Stimulated activated CD8-positive, alpha-beta memory T cell treated with anti-CD3 and anti-CD28 coated beads, Interleukin-2, amount 100 ng/mL, for 48 hours (primary cell): ENCODE data around the gene LMO7.

Source experiments
- DNase-seq, 2 donors: peaks; one replicate each; pipeline ENCODE4 v3.0.0-alpha.2; 2020; ENCODE audit warnings: low read depth in 2 of 2

LMO7 gene

DNA sequence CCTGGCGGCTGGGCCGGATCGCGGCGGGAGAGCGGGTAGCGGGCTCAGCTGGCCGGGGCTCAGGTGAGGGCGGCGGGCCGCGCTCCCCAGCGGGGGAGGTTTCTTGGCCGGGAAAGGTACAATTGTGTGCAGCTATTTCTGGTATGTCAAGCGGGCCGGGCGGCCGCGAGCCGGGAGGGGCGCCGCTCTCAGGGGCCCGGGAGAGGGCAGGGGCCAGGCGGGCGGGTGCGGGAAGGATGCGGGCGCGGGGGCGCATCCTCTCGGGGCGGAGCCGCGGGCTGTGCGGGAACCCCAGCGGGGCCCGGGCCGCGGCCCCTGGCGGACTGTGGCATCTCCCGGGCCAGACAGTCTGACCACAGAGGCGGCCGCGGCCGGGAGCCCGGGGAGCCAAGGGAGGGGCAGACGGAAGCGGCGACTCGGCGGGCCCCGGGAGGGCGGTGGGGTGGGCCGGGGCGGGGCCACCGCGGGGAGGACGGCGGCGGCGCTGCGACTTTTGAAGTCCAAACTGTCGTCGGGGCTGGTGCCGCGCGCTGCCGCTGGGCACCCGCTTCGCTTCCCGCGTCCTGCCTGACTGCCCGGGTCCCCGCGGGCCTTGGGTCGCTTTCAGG lies at the start of gene LMO7:
TSS of gene LMO7 (plus strand) at position 503 of the 608 bp plus-strand sequence. CDS start 328 bp downstream, outside the sequence.
- DNase-seq: peak; percentile 8 to 21

GRCh38 chr13:75587679-75588078 lies 48.5 kb upstream of the LMO7 start:
- no peak for DNase-seq

GRCh38 chr13:75596657-75597182 lies 39.4 kb upstream of the LMO7 start:
- no peak for DNase-seq

- no peak for DNase-seq
Observed at GRCh38 chr13:75600371-75600770, 35.8 kb upstream of the LMO7 start.

- DNase-seq: no peak
Observed at GRCh38 chr13:75603038-75603437, 33.1 kb upstream of the LMO7 start.

DNA sequence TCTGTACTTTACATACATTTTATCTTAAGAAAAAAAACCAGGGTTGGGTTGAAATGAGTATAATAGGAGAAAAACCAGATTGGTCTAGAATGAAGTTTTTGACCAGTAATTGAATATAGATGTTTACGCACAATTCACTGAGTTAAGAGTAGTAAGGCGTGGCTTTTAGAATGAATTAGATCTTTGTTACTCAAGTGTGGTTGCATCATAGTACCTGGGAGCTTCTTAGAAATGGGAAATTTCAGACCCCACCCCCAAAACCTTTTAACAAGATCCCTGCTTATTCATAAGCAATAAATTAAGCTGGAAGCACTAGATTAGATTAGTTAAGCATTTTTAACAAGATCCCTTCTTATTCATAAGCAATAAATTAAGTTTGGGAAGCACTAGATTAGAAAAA lies 28.7 kb upstream of the LMO7 start:
- no peak for DNase-seq

DNA sequence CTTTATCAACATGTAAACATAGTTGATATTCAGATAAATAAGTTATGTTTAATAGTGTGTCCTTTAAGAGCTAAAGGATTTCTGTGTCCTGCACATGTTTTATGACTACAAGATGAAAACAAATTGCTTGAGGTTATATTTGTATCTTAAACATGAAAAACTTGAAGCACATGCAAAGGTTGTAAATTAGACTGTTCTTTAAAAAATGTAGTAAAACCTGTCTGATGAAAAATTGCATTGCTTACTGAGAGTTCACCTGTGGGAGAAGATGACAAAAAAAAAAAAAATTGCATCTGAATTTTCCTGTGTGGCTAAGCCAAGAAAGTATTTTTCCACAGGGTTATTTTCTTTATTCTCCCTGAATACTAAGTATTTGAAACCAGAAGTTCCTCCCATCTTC lies 25.7 kb upstream of the LMO7 start:
- no peak for DNase-seq

GRCh38 chr13:75612354-75612753 lies 23.8 kb upstream of the LMO7 start:
- no peak for DNase-seq

GRCh38 chr13:75617230-75617629 lies 18.9 kb upstream of the LMO7 start:
- no peak for DNase-seq

DNA sequence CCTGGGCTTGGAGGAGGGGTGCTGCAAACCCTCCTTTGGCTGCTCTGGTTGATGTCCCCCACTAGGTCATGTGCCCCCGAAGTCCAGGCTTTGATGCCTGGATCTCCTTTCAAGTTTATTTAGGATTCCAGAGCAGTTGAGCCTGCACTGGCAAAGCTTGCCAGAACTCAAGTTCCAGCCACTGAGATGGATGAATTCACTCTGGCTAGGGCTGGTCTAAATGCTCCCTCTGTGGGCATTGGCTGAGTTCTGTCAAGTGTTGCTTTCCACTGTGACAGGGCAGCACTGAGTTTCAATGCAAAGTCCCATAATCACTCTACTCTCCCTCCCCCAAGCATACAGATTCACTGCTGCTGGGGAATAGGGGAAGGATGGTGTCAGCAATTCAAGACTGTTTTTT lies 17.8 kb upstream of the LMO7 start:
- DNase-seq: no peak

GRCh38 chr13:75620020-75620419 lies 16.1 kb upstream of the LMO7 start:
- no peak for DNase-seq

DNA sequence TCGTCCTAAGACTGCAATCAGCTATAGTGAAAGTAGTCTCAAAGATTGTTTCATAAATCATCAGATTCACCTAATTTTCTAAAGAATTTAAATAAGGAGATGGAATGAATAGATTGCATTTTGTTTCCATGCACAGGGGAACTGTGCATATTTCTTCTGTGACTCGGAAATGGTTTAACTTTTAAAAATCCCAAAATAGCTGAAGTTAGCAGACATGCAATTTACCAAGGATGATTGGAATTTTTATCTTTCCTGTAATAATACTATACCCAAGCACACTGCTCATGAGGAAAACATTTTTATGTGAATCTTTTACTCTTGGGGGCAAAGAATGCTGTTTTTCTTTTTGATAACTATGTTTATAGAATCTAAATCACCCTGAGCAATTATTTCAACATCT lies 15.0 kb upstream of the LMO7 start:
- DNase-seq: no peak

DNA sequence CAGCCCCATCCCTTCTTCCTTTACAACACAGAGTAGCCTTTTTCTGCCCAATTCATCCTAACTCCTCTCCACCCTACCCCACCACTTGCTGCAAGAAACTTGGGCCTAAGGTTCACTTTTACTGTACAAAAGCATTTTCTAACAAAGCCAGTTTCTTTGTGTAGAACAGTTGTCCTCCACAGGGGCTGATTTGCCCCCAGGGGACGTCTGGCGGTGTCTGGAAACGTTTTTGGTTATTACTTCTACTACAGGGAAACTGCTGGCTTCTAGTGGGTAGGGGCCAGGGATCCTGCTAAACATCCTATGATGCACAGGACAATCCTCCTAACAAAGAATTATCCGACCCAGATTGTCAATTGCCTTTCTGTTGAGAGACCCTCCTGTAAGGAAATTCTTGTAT lies 7.3 kb upstream of the LMO7 start:
- DNase-seq: no peak

DNA sequence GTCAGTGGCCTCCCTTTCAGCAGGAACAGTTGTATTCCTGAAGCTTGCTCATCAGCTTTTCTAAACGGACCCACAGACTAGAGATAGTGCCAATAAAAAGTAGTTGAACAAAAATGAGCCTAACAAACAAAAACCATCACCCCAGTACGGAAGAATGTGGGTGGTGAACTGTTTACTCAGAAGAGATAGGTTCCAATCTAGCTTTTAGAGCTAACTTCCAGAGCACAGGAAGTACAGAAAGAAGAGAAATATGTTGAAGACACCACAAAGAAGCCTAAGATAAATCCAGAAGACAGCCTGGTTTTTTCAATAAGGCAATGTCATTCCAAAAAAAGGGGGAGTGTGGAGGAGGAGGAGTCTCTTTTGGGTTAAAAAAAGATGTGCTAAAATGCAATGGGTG lies 2.8 kb upstream of the LMO7 start:
- DNase-seq: no peak

- no peak for DNase-seq
Observed at GRCh38 chr13:75635101-75635827, 866 bp upstream of the LMO7 start.

DNA sequence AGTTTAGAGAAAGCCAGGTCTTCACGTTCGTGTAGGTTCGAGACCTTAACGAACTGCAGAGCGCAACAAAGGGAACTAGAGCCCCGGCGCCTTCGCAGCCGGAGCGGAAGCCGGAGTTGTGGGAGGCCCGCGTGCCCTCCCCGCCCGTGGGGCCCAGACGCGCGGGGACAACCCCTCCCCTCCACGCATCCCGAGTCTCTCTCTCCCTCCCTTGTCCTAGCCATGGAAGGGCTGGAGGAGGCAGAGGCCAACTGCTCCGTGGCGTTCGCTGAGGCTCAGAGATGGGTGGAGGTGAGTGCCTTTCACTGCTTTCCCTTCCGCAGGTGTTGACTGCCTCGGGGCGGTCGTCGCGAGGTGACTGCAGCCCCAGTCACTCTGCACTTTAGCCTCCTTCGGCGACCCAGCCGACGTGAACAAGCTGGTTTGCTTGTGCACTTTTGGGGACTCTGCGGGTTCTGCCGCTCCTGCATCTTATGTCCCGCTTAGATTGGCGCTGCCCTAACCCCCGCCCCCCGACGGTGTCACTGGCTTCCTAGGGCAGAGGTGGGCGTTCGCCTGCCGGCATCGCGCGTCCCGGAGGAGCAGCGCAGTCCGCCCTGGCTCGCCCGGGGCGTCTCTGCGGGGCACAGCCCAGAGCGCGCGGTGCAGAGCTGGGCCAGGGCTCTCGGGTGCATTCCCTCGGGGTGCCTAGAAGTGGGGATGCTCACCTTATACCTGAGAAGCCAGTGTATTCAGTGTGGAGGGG lies 478 bp downstream of the LMO7 start:
- peak; percentile 20 to 22 for DNase-seq

DNA sequence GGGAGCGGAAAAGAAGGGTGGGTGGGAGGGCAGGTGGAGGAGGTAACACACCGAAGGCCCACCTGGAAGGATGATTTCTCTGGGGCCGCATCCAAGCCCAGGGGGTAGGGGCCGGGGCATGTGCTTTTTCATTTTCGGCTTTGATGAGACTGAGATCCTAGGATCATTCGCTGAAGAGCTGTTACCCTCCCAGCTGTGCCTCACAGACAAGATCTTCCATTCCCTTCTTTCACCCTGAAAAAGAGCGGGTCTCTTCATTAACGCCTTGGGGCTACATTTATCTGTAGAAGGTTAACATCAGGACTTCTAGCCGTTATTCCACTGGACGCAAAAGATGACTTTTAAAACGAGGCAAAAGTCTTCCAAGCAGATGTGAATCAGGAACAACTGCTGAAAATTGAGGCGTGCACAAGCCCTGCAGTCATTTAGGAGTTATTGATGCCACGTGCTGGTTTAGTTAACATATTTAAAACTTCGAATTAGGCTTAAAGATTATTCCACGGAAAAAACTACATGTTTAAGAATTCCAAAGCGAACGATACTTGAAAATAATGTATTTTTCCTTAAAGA lies 1.1 kb downstream of the LMO7 start:
- no peak for DNase-seq

- DNase-seq: no peak
Observed at GRCh38 chr13:75639454-75639853, 3.3 kb downstream of the LMO7 start.

- DNase-seq: no peak
Observed at GRCh38 chr13:75641026-75641425, 4.9 kb downstream of the LMO7 start.

GRCh38 chr13:75643182-75643581 lies 7.1 kb downstream of the LMO7 start:
- DNase-seq: no peak

GRCh38 chr13:75643693-75644092 lies 7.6 kb downstream of the LMO7 start:
- DNase-seq: no peak

- no peak for DNase-seq
Observed at GRCh38 chr13:75645141-75645540, 9.0 kb downstream of the LMO7 start.
